CD4-positive, alpha-beta T cell treated with Interleukin-4 for 1 hour (primary cell): ENCODE data around the gene TEX48.

Source experiments
- DNase-seq, 2 donors: peaks; one replicate each; pipeline ENCODE4 v3.0.0-alpha.2; 2020 to 2022

The TEX48 gene

GRCh38 chr9:114693248-114693855, 11.4 kb upstream of the TEX48 start:
- DNase-seq: no peak

DNA sequence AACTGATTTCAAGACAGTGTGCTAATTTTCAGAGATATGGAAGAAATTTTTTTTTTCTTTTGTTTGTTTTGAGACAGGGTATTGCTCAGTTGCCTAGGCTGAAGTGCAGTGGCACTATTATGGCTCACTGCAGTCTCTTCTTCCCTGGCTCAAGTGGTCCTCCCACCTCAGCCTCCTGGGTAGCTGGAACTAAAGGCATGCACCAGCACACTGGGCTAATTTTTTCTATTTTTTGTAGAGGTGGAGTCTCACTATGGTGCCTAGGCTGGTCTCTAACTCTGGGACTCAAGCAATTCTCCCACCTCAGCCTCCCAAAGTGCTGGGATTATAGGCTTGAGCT, 9.9 kb upstream of the TEX48 start:
- no peak for DNase-seq

DNA sequence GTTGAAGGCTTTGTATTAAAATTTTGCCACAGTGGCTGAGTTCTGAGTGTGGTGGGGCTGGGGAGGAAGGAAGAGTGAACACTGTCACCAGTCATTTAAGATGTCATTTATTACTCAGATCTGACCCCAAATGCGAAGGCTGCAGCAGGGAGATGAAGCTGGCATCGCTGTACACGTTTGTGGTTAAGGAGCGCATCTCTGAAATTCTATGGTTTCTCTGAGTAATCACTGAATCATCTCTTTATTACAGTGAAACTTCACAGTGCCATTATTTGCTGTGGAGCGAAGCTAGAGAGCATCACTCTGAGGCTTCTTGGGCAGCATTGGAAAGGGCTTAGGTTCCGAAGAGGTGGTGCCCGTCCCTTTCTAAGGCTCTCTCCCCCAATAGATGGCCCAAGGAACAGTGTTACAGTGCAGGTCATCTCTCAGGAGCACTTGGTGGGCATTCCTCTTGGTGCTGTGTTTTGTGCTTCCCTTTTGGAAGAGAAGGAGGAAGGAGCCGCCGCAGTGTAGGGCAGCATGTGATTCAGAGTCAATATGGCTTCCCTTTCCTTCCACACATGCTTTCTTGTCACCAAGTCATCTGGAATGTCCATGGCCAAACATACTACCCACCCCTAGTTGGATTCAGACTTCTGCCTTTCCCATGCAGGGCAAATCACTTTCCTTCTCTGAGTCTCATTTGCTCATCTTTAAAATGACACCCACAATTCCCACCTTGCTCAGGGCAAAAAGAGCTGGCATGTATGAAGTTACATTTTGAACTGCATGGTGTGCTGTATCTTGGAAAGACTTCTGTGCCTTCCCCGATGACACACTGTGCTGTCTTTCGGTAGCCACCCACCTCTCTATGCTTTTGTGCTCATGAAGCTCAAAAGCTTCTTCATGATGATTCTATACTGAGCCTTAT, 9.3 kb upstream of the TEX48 start:
- peak; percentile 25 to 63 for DNase-seq

DNA sequence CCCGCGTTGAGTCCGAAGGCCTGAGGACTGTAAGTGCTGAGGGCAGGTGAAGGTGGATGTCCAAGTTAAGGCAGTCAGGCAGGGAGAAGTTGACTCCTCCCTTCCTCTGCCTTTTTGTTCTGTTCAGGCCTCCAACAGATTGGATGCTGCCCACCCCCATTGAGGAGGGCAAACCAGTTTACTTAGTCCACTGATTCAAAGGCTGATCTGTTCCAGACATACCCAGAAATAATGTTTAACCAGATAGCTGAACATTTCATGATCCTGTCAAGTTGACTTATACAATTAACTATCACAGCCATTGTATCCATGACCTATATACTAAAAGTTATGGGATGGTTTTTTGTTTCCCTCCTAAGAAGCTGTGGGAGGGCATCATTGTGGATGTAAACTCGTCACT, 8.3 kb upstream of the TEX48 start:
- no peak for DNase-seq

GRCh38 chr9:114689813-114690212, 7.8 kb upstream of the TEX48 start:
- DNase-seq: no peak

GRCh38 chr9:114688909-114689610, 7.1 kb upstream of the TEX48 start:
- no peak for DNase-seq

DNA sequence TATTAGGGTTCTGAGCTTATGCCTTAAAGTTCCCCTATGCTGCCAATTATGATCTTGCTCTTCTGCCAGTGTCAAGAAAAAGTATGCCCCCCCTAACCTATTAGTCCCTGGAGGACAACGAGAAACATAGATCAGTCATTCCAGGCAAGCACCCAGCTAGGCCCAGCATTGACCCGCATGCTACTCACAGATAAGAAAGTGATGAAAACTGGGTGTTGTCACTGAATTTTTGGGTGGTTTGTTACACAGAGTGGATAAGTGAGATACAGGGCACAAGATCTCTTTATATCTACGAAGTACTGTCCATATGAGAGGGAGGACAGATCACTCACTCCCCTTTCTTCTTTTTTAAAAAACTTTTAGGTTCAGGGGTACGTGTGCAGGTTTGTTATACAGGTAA, 6.4 kb upstream of the TEX48 start:
- DNase-seq: no peak

- no peak for DNase-seq
Observed at GRCh38 chr9:114687034-114687433, 5.0 kb upstream of the TEX48 start.

DNA sequence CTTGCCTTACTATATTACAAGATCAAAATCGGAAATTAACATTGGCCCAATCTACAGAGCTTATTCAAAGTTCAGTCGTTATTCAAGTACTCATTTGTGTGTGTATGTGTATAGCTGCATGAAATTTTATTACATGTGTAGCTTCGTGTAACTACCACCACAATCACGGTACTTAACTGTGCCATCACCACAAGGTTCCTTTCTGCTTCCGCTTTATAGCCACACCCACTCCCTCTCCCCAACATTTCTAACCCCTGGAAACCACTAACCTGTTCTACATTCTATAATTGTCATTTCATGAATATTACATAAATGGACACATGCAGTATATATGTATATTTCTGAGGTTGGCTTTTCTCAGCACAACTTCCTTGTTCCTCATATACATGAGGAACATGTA, 4.0 kb upstream of the TEX48 start:
- DNase-seq: peak in 1 of 2 donors; percentile 34

- no peak for DNase-seq
Observed at GRCh38 chr9:114684036-114684435, 2.0 kb upstream of the TEX48 start.

- DNase-seq: no peak
Observed at GRCh38 chr9:114682846-114683245, 854 bp upstream of the TEX48 start.

DNA sequence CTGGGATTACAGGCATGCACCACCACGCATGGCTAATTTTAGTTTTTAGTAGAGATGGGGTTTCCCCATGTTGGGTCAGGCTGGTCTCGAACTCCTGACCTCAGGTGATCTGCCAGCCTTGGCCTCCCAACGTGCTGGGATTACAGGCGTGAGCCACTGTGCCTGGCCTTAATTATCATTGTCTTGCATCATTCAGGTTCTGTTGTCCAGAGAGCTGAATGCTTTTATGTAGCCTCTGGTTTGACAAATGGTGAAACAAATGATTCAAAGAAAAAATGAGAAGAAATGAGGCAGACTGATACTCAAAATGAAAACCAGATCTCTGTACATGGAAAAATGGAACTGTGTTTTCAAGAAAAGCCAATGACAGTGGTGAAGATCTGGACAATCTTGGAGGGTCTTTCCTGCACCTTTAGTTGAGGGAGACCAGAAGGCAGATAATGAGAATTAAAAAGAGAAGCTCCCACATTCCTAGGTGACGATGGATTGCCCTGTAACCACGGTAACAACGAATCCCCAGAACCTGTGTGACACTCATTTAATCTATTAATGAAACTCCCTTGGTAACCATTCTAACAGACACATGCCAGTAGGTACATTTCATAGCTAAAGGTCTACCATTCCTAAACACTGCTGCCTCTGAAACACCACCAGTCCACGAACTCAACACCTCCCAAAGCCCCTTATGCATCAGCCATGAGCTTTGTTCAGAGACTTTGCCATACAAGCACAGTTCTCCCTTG, 1.6 kb downstream of the TEX48 start:
- DNase-seq: no peak

DNA sequence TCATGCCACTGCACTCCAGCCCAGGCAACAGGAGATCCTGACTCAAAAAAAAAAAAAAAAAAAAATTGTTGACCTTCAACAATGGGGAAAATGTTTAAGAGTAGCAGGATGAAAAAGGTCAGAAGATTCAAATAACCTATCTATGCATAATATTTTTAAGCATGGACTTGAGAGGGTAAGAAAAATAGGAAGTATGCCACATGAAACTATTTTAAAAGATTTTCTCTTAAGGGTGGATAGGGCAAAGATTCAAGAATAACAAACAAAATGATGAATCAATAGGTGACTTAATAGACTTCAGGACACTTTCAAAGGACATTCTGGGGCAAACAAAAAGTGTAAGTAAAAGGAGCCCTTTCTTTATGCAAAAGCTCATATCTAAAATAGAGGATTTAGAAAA, 3.2 kb downstream of the TEX48 start:
- DNase-seq: no peak

- no peak for DNase-seq
Observed at GRCh38 chr9:114678130-114678529, 3.9 kb downstream of the TEX48 start.

DNA sequence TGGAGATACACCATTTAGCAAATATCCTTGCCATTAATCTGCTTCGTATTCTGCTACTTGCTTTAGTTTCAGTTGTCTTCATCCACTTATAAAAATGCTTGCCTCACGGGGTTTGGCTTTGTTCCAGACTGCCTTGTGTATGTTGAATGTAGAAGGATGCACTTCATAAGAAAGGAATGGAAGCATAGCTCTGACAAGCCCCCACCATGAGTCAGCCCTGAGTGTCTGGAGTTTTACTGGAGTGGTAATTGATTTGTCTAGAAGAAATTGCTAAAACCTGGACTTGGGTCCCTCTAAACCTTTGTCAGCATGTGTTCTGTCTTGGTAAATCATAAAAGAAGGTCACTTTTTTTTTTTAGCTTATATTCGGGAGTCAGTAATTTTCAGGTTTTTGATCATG, 4.6 kb downstream of the TEX48 start:
- peak in 1 of 2 donors; percentile 30 for DNase-seq

DNA sequence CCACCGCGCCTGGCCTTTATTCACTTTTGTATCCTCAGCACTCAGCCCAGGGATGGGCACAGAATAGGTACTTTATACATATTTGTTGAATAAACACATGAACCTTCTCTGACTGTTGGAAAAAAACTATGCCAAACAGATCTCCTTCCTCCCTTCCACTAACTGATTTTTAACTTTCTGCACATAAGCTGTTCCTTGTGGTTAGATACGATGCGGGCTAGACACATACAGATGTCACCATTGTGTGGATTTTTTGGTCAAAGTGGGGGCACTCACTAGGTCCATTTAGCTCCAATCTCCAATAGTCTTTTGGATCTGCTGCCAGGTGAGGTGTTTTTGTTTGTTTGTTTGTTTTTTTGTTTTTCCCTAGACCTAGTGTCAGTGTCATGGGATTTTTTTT, 5.1 kb downstream of the TEX48 start:
- no peak for DNase-seq

DNA sequence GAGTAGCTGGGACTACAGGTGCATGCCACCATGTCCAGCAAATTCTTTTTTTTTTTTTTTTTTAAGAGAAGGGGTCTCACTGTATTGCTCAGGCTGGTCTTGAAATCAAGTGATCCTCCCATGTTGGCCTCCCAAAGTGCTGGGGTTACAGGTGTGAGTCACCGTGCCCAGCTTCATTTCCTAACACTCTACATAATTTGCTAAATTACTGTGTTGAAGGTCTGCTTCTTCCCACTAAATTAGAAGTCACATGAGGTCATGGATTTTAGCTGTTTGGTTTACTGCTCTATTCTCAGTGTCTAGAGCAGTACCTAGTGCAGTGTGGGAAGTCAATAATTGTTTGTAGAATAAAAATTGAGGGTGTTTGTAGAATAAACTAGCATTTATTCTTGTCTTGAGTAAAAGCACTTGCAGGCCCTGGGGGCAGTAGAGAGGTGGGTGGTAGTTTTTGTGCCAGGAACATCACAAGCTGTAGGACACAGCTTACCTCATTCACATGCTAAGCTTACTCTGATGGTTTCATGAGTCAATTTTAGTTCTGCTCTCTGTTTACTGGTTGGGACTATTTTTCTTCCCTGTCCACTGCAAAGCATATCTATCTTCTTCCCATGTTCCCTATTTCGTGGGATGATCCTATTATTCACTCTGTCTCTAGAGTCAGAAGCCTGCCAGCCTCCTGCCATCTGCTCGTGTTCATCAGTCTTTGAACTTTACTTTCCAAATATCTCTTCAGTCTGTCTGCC, 7.0 kb downstream of the TEX48 start:
- DNase-seq: no peak

DNA sequence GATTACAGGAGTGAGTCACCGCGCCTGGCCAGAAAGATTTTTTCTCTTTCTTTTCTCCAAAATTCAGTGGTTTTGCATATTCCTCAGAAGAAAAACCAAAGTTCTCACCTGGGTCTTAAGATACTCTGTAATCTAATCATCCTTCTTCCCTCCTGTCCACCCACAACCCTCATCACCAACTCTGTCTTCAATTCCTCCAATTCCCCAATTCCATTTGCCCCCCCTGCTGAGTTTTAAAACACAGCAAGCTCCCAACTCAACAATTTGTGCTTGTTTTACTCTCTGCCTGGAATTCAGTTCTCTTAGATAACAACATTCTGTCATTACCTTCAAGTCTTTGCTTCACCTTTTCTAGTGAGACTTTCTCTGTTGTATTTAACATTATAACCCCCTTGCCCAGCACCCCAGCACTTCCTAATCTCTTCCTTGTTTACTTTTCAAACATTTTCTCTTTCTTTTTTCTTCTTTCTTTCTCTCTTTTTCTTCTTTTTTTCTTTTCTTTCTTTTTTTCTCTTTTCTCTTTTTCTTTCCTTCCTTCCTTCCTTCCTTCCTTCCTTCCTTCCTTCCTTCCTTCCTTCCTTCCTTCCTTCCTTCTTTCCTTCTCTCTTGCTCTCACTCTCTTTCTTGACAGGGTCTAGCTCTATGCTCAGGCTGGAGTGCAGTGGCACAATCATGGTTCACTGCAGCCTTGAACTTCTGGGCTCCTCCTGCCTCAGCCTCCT, 7.8 kb downstream of the TEX48 start:
- DNase-seq: no peak

DNA sequence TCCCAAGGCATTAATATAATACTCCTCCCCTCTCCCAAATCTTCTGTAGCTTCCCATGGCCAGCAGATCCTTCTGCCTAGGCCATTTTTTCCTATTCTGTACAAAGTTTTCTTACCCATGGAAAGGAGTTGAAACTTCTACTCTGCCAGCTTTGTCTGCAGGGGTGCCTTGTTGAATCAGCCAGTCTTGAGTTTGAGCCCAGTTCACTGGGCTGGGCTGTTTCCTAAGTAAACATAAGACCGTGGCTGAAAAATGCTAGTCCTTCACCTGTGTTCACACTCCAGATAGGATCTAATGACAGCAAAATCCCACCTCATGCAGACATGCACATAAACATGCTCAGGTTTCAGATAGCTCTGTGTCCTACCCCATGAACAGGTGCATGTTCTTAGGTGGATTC, 10.4 kb downstream of the TEX48 start:
- DNase-seq: no peak

DNA sequence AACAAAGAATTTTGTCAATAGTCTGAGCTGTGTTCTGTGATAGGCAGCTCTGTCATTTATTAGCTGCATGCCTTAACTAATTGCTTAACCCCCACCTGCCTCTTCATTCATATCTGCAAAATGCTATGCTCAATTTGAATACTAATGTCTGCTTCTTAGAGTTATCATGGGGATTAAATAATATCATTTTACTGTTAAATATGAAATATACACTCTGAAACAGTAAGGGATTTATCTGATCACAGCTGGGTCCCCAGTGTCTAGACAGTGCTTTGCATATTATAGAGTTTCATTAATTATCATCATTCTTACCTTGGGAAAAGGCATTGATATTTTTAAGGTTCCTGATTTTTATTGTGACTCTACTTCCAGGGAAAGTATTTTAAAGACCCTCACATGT, 12.0 kb downstream of the TEX48 start:
- no peak for DNase-seq

- DNase-seq: no peak
Observed at GRCh38 chr9:114668146-114668545, 13.8 kb downstream of the TEX48 start.

GRCh38 chr9:114666851-114667250, 15.1 kb downstream of the TEX48 start:
- no peak for DNase-seq
